ELF-1 (cell line): ENCODE results near the gene KMT2E.

Experiments
- DNase-seq: peaks from one replicate; pipeline ENCODE4 v3.0.0-alpha.2; 2016; ENCODE audit warnings: low read depth, low spot score

KMT2E gene

DNA sequence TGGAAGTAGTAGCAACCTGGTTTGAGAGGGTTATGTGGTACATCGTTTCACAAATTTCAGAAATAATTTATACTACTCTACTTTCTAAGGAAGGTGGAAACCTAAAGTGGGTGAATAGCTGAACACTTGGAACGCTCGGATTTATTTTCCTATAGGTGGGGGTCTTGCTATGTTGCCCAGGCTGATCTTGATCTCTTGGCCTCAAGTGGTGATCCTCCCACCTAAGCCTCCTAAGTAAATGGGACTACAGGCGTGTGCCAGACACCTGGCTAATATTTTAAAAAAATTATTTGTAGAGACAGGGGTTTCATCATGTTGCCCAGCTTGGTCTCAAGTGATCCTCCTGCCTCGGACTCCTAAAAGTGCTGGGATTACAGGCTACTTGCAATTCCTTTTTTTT, 6.7 kb upstream of the KMT2E start:
- no peak for DNase-seq

DNA sequence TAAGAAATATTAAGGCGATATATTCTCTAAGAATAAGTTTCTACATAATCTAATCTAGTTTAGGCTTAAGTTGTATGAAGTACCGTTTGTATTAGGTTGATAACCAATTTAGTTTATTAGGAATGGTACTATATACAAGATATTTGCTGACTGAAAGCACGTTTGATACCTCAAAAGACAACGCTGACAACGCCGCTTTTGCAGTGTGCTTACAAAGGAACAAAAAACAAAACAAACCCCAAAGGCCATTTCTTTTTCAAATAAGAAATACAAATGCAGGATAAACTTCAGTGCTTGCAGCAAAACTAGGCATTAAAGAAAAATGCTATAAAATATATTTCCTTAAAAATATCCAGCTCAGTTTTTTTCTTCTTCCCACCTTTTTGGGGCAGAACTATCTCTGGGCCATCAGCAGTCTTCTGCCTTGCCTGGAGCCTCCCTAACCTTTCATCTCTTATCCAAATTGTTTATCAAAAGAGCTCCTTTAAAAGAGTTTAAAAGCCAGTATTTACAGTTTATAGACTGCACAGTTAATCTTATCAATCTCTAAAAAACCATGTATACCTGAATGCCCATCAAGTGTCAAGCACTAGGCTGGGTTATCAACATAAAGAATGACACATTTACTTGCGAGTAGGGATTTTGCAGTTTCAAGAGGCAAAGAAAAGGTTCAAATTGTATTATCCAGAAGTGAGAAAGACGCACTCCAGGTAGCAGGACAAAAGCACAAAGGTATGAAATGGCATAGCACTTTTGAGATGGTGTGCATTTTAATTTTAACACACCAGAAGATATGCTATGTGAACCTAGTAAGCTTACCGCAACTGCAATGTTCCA, 4.1 kb upstream of the KMT2E start:
- no peak for DNase-seq

DNA sequence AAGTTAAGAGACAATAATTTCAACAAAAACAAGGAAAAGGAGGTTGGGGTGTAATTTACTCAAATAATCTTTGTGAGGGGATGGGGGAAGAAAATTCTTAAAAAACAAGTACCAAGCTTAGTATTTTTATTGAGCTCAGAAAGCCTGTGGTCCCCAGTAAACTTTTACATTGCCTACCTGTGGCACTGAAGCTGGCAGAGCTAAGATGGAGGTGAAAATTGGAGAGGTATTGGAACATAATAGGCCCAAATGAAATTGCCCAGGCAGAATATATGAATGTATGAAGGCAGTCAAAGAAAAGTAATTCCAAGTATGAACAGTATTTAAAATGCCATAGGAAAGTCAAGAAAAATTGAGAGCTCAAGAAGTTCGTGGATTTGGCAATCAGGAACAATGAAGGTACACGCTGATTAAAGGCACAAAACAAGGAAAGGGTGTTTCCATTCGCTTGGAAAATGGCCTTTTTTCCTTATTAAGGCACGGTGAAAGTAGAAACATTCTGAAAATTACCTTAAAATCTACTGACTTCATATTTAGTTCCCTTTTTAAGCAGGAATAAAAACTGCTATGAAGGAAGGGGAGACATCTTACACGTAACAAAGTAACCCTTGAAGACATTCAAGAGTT, 3.4 kb upstream of the KMT2E start:
- no peak for DNase-seq

DNA sequence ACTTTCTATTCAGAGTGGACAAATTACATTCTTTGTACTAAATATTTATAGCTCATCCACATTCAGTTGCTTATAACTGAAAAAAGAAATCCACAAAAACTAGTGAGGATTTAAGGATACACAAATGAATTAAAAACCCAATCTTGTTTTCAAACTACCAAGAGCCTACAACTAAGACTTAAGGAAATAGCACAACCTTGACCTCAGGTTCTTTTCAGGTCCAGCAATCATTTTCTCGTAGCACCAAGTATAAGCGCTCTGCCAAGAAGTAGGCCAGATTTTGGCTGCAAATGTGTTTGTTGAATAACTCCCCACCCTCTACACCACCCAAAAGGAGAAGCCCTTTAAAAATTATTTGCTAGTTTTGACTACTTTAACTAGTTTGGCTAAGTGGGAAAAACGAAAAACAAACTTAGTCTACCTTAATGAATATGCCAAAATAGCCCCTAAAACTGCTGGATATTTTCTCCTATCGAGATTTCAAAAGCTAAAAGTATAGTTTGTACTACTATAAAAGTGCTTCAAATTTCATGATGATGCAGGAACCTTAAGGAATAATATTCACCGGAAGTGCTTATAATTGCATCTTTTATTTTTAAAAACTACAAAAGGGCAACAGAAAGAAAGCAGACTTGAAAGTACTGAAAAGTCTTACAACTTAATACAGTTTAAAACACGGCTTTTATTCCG, 2.7 kb upstream of the KMT2E start:
- no peak for DNase-seq

DNA sequence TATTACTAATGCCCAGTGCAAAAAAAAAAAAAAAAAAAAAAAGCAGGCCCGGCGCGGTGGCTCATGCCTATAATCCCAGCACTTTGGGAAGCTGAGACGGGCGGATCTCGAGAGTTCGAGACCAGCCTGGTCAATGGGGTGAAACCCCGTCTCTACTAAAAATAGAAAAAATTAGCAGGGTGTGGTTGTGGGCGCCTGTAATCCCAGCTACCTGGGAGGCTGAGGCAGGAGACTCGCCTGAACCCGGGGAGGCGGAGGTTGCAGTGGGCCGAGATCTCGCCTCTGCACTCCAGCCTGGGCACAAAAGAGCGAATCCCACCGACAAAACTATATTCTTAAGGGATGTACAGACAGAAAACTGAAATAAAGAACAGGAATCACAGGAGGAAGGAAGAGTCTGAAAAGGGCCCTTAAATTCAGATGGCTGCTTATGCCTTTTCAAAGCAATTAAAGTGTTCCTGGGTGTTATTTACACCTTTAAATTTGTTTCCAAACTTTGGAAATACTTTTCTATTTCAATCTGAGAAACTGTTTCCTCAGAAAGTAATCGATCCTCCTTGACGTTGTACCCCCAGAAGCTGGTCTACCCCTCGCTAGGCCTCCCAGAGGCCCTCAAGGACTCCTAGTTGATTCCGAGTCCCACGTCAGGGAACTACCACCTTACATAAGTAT, 2.0 kb upstream of the KMT2E start:
- no peak for DNase-seq

DNA sequence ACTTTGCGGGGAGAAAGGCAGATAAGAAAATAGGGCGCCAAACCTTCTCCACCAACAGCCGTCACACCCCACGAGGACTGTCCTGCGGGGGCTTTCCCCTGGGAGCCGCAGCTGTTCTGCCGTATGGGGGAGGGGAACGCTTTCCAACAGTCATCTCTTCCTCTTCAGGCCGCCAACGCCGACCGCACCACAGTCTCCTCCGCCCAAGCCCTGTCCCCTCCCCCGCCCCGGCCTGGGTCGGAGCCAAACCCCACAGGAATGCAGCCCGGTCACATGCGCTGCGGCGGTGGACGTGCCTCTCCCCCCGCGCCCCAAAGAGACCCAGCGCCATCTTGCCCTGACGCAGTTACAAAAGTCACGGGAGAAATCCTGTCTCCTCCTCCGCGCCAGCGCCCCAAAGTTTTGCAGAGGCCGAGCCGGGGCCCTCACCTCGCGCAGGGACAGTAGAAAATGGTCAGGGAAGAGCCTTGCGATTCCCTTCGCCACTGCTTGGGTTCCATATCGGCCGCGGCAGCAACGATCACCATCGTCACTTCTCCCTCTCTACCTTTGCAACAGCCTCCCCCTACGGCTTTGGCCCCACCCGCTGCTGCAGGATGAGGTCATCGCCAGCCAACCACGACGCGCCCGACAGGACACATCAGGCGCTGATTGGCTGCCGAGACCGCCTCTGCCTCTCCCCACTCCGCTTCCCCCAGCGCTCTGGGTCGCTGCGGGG, 1.3 kb upstream of the KMT2E start:
- DNase-seq, result peak; percentile 99

DNA sequence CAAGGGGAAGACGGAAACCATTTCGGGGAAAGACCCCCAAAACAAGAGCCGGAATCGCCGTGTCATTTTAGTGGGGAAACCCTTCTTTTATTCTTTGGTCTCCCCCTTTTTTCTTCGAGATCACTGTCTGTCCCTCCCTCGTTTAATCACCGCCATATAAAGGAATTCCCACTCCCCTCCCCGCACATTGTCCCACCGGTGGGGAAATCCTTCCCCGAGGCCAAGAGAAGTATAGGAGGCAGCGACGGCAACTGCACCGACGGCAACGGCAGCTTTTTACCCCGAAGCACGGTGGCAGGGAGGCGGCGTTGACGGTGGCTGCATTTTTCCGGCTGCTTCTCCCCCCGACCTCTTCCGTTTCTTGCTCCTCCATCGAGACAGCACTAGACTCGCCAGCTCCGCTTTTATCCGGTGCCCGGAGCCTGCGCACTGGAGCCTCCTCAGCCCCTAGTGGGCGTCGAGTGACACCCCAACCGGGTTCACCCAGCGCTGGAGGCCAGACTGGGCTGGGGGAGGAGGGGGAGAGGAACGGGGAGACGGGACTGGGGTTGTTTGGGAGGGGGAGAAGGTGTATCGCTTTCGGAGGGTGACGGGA, 687 bp upstream of the KMT2E start:
- peak; percentile 94 for DNase-seq

DNA sequence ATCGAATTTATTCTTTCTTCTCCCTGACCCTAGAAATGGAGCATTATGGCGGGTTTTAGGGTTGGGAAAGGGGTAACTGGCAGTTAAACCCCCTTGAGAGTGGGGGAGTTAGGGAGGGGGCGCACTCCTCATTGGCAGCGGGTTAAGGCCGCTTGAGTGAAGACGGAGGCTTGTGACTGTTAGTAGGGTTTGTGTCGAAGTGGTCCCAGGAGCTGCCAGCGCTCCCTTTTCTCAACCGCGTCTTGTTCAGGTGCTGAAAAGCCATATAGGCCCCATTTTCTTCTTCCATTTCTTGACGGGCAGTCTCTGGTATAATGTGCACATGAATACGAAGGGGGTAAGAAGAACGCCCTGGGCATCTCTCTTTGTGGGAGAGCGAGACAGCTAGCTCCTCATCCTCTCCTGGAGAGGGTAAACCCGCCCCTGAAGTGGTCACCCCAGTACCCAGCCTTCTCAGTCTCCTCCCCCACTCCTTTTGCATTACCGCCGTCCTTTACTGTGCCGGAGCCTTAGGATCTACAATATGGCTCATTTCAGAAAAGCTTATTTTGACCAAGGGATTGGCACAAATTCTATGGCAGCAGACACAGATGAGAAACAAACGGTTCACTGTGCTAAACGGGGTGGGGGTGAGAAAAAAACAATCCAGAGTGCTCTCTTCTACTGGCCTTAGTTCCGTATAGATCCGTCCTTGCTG, 836 bp downstream of the KMT2E start:
- DNase-seq, result peak; percentile 74

DNA sequence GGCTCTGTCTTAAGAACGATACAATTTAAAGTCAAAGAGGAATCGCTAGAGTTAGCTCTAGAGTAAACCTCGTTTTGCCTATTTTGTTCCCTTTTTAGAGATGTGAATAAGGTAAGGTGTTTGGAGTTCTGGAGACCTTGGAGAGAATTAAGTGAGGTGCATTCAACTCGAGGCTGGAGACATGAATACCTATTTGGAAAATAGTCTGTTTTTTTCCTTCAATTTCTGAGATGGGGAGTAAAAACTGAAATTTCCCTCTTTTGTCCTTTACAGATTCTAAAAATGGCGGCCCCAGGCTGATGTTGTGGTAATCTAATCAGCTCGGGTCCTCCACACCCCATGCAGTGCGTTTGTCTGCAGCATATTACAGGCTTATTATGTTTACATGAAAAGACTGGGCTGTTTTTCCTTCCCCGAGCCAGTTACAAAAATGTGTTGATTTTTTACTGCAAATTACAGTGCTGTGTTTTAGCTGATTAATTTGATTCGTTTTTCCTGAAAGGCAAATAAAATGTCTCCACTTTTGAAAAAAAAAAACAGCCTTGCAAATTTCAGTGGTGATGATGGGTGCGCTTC, 1.5 kb downstream of the KMT2E start:
- no peak for DNase-seq

DNA sequence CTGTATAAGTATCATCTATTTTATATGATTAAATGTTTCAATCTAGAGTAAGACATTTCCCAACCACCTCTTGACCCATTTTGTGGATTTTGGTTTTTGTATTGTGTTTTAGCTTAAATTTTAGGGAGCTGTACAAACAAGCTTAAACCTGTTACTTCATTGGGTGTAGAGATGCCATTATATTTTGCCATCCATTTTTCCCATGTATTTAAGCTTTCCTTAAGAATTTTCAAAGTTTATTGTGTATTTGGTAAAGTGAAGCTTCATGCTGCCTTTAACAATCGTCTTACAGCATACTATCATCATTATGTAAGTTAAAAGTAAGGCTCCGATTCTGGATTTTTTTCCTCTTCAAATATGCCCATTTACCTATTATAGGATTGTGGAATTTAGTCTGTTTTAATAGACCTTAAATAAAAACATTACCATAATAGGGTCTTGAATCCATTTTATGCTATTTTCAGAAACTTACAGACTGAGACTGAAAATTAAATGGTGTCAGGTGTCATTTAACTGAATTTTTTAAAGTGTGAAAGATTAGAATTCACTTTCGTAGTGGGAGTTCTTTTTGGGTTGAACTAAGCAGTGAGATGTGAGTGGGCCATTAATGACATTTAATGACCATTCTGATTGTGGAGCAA, 2.2 kb downstream of the KMT2E start:
- no peak for DNase-seq

DNA sequence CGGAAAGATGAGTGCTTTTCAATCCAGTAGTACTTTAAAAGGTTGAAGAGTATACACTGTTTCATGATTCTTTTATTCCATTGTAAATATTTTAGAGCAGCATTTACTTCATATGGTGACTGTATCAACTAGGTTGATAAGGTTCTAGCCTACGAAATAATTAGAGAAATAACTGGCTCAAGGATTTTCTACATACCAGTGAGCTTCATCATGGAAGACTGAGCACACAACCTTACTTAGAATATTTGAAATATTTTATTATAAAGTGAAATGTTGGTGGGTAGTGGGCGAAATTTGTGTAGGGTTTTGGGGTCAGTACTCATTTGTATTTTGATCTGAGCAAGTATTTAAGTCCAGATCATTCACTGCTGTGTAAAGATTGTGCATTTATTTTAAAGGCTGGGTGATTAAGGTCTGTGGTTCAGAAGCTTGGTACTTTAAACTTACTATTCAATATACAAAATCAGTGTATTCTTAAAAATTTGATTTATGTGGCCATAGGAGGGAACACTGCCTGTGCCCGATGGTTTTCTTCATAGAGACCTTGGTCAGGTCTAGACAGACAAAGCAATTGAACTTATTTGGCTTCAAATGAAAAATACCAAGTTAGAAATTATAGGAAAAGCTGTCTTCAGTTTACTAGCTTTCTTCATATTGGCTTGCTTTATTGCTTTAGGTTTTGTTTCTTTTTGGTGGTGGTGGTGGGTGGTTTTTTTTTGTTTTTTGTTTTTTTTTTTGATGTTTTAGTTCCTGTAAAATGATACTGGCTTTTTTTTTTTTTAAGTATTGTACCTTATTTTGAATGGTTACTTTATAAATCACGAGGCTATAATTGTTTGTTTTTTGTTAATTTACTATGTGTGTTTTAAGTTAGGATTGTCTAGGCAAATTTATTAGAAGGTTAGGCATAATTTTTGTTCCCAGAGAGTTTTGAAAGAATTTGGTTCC, 3.0 kb downstream of the KMT2E start:
- no peak for DNase-seq

DNA sequence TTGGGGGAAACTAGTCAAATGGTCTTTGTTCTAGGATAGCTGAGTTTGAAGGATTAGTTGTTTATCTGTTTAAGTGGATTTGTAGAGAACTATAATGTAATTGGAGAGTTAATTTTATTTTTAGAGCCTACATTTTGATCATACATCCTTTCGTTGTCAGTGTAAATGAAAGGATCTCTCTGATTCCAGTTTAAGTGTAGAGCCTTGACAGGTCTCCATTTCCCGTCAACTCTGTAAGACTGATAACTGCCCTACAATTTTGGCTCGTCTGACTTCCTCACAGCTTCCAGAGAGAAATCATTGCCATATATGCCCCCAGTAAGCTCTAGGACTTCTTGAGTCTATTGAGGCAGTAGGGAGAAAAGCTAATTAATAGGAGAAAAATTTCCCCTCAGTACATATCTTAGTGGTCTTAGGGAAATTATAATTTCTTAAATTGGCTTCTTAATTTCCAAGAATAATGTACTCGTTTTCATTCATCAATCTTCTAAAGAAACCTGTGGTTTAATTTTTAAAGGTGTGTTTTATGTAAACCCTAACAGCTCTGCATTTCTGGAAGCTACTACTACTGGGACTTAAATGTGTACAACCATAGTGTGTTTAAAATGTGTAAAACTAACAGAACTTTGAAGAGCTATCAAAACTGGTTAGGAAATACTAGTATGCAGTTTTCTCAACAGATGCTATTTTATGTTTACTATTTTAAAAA, 3.8 kb downstream of the KMT2E start:
- DNase-seq, result no peak

DNA sequence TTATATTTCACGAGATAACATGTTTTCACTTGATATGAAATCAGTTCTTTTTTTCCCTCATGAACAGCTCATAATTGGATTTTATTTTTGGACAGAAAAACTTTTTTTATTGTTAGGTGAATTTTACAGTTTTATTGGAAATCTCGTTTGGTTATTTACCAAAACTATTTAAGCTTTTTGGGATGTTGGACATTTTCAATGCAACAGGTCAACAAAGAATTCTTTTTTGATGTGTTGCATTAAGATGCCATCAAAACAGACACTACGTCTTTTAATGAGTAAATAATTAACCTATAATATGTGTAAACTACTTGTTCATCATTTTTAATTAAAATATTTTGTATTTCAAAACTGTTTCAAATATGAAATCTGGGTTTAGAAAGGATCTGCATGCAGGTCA, 5.3 kb downstream of the KMT2E start:
- no peak for DNase-seq

DNA sequence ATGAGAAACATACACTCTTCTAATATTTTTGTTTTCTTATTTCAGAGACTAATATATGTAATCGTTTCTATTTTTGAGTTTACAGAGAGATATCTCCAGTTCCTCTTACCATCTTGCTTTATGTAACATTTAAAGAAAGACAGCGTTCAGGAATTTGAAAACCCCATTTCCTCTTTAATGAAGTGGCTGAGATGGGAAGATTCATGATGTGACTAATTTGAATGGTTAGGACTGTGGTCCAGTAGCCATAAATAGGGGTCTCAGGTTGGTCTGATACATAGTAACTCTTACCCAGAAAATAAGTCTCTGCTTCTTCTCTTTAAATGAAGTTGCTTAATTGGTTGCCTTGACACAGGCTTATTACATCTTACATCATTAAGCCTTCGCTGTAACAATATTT, 6.9 kb downstream of the KMT2E start:
- DNase-seq, result no peak

DNA sequence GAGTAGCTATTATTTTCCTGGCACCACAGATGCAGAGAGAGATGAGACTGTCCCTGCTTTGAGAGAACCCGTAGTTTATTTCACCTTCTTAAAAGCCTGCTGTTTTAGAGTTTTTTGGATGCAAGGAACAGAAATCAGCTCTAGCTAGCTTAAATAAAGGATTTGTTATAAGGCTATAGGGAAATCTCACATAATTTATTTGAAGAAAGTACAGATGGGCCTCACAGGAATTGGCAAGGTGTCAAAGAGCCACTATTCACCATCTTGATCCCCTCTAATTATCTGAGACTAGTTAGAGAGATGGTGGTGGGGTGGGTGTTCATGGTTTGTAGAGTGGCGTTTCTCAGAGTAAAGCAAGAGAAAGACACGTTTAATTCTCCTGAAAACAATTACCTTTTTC, 7.3 kb downstream of the KMT2E start:
- no peak for DNase-seq

DNA sequence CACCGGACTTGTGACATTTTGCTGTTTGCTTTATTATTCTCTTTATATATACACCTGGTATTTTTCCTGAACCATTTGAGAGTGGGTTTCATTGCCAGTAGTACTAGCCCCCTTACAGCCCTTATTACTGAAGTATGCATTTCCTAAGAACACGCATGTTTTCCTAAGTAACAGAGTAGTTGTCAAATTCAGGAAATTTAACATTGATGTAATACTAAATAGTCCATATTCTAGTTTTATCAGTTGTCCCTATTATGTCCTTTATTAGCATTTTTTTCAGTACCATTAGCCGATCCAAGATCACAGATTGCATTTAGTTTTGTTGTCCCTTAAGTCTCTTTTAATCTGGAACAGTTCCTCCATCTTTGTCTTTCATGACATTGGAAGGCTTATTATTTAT, 8.0 kb downstream of the KMT2E start:
- no peak for DNase-seq

DNA sequence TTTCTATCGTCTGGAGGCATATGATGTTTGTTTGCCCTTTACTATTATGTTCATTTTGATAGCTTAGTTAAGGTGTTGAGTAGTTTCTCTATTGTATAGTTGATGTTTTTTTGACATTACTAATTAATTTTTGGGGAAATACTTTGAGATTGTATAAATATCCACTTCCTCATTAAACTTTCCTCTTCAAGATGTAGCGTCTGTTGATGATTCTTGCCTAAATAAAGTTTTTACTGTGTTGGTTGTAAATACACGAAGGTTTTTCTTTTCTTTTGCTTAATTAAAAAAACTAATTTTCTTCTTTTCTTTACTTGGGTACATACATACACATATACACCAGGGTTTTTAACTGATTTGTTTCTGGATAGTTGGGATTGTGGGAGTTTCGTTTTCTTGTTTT, 8.5 kb downstream of the KMT2E start:
- DNase-seq, result no peak

DNA sequence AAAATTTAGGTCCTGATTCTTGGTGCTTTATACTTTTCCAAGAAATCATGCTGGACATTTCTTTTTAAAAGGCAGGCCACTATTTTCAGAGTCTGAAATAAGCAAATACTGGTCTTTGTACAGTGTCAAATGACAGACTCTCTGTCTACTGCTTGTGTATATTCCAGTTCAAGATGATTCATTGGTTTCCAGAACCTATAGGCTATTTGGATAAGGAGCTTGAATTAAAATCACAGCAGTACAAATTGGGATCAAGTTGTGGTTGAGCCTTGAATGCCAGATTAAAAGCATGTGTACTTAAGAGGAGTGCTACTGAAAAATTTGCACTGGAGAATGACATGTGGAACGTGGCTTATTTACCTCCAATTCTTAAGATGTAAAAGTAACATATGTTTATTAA, 10.7 kb downstream of the KMT2E start:
- DNase-seq, result no peak
